WERI-Rb-1 (cell line): ENCODE data around the gene ANKRD6.
A peak's percentile ranks its signal among the peaks of the same experiment; 100 is the strongest.

ENCODE experiments used
- DNase-seq: peaks from one replicate; pipeline ENCODE4 v3.0.0-alpha.2; 2020
- H3K27ac ChIP-seq: fragments of 250-450 bp; sonication (Bioruptor Pico); 2 replicates; pipeline ENCODE4 v1.5.1; 2020; ENCODE audit warnings: mild to moderate bottlenecking, moderate library complexity
- H3K27me3 ChIP-seq: fragments of 250-450 bp; sonication (Bioruptor Pico); 2 replicates; pipeline ENCODE4 v1.5.1; 2021; ENCODE audit warnings: mild to moderate bottlenecking, low read depth, moderate library complexity; ENCODE audit not compliant: insufficient read depth, severe bottlenecking
- H3K36me3 ChIP-seq: fragments of 250-450 bp; sonication (Bioruptor Pico); 2 replicates; pipeline ENCODE4 v1.5.1; 2020; ENCODE audit warnings: mild to moderate bottlenecking, moderate library complexity
- H3K4me3 ChIP-seq: 2 replicates; pipeline ENCODE4 v1.5.1; 2011; ENCODE audit warnings: low read depth, mild to moderate bottlenecking, control low read depth, low read length
- H3K9me3 ChIP-seq: fragments of 250-450 bp; sonication (Bioruptor Pico); 2 replicates; pipeline ENCODE4 v1.5.1; 2021; ENCODE audit warnings: mild to moderate bottlenecking, moderate library complexity; ENCODE audit not compliant: severe bottlenecking
- CTCF ChIP-seq: IDR thresholded peaks from 2 replicates; pipeline ENCODE4 v1.5.1; 2011; ENCODE audit warnings: low read depth, mild to moderate bottlenecking, control low read depth, inconsistent platforms, low read length

The ANKRD6 gene

GRCh38 chr6:89479897-89480296 lies 46.9 kb downstream of the ANKRD6 start:
- no peaks in the 10 kb centered on the region for H3K9me3 ChIP-seq
- no peaks in the 10 kb centered on the region for H3K36me3 ChIP-seq
- H3K27ac ChIP-seq, result no peak overlapping the region
- H3K27me3 ChIP-seq, result no peaks in the 10 kb centered on the region
- no peak overlapping the region for H3K4me3 ChIP-seq
- no peak for DNase-seq
- TF ChIP-seq CTCF, result no peak

- Histone ChIP-seq H3K4me3 (no peak overlapping the region), H3K9me3 (no peaks in the 10 kb centered on the region), H3K27ac (no peak overlapping the region), H3K36me3 (no peaks in the 10 kb centered on the region), H3K27me3 (no peaks in the 10 kb centered on the region)
- no peak for TF ChIP-seq CTCF
- DNase-seq, result no peak
Measured at GRCh38 chr6:89481695-89482094, 48.7 kb downstream of the ANKRD6 start.

GRCh38 chr6:89482126-89482525 lies 49.2 kb downstream of the ANKRD6 start:
- no peak for TF ChIP-seq CTCF
- Histone ChIP-seq H3K36me3 (no peaks in the 10 kb centered on the region), H3K4me3 (no peak overlapping the region), H3K27me3 (no peaks in the 10 kb centered on the region), H3K9me3 (no peaks in the 10 kb centered on the region), H3K27ac (no peak overlapping the region)
- no peak for DNase-seq

- no peaks in the 10 kb centered on the region for H3K36me3 ChIP-seq
- TF ChIP-seq CTCF, result no peak
- no peak overlapping the region for H3K4me3 ChIP-seq
- H3K27me3 ChIP-seq, result no peaks in the 10 kb centered on the region
- DNase-seq, result peak; percentile 40
- no peak overlapping the region for H3K27ac ChIP-seq
- no peaks in the 10 kb centered on the region for H3K9me3 ChIP-seq
Measured at GRCh38 chr6:89483111-89483720, 50.3 kb downstream of the ANKRD6 start.

GRCh38 chr6:89485320-89485719 lies 52.4 kb downstream of the ANKRD6 start:
- Histone ChIP-seq H3K36me3 (no peaks in the 10 kb centered on the region), H3K9me3 (no peaks in the 10 kb centered on the region), H3K27ac (no peak overlapping the region), H3K4me3 (no peak overlapping the region), H3K27me3 (no peaks in the 10 kb centered on the region)
- DNase-seq, result no peak
- TF ChIP-seq CTCF, result no peak

GRCh38 chr6:89487864-89488263 lies 54.9 kb downstream of the ANKRD6 start:
- H3K4me3 ChIP-seq, result no peak overlapping the region
- TF ChIP-seq CTCF, result no peak
- no peak overlapping the region for H3K27ac ChIP-seq
- H3K9me3 ChIP-seq, result no peaks in the 10 kb centered on the region
- no peaks in the 10 kb centered on the region for H3K27me3 ChIP-seq
- H3K36me3 ChIP-seq, result no peaks in the 10 kb centered on the region
- no peak for DNase-seq
